Stimulated activated CD8-positive, alpha-beta memory T cell treated with anti-CD3 and anti-CD28 coated beads, Interleukin-15, amount 100 ng/mL, for 4 hours (primary cell): ENCODE data around the gene DNASE2.
"Not testable (repeated sequence)": the region's sequence is repeated elsewhere in the genome, so short reads cannot be mapped to it uniquely, and the experiment has no call there.

ENCODE experiments used
- DNase-seq, 2 donors: peaks; one replicate each; pipeline ENCODE4 v3.0.0-alpha.2; 2020; ENCODE audit warnings: low read depth in 2 of 2

Gene DNASE2, protein sequence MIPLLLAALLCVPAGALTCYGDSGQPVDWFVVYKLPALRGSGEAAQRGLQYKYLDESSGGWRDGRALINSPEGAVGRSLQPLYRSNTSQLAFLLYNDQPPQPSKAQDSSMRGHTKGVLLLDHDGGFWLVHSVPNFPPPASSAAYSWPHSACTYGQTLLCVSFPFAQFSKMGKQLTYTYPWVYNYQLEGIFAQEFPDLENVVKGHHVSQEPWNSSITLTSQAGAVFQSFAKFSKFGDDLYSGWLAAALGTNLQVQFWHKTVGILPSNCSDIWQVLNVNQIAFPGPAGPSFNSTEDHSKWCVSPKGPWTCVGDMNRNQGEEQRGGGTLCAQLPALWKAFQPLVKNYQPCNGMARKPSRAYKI

DNA sequence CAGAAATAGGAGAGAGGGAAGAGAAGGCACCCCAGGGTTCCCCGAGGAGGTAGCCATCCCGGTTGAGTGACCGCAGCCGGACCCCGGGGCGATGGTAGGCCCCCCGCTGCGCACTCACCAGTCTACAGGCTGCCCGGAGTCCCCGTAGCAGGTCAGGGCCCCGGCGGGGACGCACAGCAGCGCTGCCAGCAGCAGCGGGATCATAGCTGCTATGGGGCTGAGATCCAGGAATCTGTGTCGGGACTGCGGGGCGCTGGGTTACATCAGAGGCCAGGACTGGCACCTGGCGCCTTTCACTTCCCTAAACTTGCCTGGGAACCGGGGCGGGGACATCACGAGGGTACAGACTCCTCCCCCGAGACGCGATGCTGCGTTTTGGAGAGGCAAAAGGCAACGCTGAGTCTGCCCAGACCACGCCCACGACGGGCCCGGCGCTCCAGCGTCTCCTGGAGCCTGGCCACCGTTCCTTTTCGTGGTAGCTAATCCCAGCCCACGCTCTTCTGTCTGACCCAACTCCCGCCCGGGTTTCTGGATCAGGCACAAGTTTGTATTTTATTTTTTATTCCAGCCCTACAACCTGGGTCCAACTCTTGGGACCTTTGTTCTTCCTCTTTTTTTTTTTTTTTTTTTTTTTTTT lies at the start of gene DNASE2:
TSS of gene DNASE2 (minus strand) at position 278 of the 637 bp plus-strand sequence. CDS start at position 204, 74 bp downstream.
- DNase-seq: peak; percentile 71 to 78

DNA sequence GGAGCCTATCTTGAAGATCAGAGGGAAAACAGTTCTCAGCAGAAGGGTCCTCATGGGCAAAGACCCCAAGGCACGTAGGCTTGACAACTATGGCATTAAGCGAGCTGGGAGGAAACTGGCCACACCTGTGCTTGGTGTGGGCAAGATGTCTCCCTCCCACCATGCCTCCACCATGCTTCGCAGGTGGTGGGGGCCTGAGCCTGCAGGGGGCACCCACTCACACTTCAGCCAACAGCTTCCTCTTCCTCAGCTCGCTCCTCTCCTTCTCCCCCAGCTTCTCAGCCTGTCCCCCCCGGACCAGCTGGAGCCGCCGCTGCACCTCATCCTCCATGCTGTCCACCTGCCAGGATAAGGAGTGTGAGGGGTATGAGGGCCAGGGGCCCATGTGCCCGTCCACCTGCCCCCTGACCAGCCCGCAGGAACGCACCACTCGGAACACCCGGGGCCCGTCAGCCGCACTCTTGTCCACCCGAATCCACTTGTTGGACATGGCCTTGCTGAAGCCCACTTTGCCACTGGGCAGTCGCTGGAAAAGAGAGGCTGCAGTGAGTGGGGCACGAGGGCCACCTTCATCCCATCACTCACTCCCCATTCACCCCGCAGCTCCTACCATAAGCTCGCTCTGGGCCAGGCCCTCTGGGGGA lies 48.9 kb upstream of the DNASE2 start:
- DNase-seq: no peak

DNA sequence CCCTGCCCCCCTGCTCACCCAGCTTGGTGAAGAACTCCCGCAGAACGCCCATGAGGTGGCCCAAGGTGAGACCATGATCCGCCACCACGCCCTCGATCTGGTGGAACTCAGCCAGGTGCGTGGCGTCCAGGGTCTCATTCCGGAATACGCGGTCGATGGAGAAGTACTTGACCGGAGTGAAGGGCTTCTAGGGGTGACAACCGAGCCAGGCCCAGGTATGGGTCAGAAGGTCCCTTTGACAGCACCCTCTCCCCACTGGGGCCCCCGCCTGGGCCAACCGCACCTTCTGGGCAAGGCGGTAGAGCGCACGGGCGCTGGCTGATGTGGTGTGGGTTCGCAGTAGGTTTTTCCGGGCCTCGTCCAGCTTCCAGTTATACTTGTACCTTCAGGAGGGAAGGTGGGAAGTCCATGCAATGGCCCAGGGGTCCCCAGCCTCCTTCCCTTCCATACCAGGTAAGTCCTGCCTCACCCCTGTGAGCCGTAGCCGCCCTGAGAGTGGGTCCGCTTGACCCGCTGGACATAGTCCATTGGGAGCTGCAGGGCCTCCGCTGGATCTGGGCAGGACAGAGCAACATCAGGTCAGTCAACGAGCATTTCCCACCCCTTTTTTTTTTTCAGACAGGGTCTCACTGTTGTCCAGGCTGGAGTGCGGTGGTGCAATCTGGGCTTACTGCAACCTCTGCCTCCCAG lies 43.5 kb upstream of the DNASE2 start:
- DNase-seq: no peak

DNA sequence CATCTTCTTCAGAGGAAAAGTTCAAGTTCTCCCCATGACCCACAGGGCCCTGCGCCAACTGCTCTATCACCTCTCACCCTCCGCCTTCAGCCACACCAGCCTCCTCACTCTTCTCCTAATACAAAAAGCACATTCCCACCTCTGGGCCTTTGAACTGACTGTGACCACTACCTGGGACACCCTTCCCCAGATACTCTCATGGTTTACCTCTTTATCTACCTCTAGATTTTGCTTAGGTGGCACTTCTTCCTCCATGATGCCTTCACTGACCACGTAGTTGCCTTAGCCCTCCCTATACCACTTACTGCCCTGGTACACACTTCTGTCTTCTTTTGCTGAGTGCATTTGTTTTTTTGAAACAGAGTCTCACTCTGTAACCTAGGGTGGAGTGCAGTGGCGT lies 41.7 kb upstream of the DNASE2 start:
- DNase-seq: no peak

DNA sequence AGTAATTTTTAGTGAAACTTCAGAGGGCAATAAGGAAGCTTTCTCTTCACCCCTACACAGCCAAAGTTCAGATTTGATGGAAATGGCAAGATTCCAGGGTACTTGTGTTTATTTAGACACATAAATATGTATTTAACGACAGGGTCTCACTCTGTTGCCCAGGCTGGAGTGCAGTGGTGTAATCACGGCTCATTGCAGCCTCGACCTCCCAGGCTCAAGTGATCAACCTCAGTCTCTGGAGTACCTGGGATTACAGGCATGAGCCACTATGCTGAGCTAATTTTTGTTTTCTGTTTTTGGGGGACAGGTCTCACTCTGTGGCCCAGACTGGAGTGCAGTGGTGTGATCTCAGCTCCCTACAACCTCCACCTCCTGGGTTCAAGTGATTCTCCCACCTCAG lies 39.8 kb upstream of the DNASE2 start:
- DNase-seq: no peak

DNA sequence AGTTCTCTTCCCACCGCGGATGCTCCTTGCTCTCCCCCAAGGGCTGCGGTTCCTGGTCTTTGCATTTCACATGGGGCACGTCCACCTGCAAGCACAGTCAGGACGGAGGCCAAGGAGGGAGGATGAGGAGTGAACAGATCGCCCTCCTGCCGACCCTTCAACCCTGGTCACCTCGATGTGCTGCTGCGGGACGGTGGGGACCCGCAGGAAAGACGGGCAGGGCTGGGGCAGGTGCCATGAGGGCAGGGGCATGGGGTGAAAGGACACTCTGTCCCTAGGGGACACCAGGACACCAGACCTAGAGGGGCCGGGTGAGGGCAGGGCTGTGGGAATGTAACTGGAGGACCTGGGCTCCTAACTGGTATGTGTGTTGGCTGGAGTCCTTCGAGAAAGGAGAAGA lies 37.0 kb upstream of the DNASE2 start:
- no peak for DNase-seq

DNA sequence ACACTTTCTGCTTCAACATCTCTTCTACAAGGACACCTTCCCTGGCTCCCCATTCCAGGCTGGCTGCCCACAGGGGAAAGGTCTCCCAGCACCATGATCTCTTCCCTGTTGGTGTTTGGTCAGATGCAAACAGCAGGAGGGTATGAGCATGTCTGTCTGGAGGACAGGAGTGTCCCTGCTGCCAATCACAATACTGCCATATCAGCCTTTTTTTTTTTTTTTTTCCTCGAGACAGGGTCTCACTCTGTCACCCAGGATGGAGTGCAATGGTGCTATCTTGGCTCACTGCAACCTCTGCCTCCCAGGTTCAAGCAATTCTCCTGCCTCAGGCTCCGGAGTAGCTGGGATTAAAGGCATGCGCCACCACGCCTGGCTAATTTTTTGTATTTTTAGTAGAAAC lies 34.6 kb upstream of the DNASE2 start:
- not testable (repeated sequence) for DNase-seq

DNA sequence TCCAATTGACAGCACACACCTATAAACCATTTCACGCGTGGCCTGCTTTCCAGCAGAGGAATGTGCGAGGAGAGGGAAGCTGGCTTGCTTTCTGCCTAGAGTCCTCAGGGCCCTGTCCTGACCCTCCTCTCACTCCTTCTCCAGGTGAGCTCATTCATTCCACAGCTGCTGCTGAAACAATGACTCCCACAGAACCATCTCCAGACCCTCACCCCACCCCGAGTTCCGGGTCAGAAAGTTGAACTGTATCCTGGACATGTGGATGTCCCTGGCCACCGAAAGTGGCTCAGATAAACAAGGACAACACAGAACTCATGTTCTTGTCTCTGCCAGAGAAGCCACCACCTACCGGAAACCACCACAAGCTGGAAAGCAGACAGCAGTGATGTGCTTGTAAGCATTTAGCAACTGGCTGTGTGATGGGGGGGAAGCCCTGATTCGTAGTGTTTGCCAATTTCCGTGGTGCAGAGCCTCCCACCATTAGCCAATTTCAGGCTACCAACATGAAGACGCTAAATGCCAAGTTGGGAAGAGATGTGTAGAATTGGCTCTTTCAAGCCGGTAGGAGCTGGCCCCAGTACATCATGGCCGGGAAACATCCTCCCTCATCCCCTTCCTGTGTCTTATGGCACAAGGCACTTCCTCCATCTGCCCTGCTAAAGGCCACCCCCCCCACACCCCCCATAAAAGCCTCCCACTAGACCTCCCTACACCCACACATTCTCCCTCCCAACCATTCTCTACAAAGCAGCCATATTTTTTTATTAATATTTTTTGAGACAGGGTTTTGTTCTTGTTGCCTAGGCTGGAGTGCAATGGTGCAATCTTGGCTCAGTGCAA lies 32.8 kb upstream of the DNASE2 start:
- DNase-seq: peak in 1 of 2 donors; percentile 25

DNA sequence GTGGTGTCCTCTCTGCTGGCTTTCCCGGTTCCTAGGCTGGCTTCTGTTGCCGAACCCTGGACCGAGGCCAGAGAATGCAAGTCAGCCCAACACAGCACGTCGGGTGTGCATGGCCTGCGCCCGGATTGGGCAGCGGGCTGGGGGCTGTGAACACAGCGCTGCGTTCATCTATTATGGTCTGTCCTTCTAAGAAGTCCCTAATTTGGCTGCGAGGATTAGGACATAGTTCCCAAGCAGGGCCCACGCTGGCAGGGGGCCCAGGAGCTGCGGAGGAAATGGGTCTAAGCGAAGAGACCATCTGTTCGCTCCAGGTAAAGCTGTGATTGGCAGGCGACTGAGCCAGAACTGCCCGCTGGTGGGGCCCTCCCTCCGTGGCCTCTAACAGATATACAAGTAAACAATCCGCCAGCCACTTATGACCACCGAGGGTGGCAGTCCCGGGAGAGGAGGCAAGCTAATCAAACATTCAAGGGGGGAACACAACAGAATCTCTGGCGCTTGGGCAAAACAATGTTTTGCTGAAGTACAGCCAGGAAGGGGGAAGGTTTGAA lies 31.8 kb upstream of the DNASE2 start:
- no peak for DNase-seq

DNA sequence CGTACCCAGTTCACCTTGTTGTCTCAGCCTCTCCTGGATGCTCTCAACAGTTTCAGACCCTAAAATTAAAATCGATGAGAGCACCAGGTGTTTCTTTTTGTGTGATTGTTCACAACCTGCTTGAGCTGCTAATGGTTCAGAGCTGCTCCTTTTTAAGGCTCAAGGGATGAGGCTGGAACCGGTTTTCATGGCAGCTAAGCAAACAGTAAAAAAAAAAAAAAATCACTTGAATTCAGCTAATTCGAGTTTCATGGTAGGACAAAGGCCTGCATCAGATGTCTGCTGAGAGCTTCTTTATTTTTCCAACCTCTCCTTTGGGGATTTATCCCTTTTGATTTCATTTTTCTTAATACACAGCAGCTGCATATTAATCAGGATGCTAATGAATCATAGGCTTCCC lies 31.3 kb upstream of the DNASE2 start:
- no peak for DNase-seq

DNA sequence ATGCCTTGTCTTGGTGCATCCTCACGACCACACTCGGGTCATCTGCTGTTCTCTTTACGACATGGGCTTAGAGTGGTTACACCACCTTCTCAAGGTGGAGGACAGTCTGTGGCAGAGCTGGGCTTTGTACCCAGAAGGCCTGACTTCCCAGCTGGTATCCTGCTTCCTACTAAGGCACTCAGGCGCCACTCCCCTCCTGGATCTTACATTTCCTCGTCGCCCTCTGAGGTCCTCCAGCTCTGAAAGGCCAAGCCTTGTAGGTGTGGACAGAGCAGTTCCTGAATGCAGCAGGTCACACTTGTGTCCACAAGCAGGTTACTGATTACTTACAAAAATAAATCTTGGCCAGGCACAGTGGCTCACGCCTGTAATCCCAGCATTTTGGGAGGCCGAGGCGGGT lies 25.9 kb upstream of the DNASE2 start:
- DNase-seq: no peak

DNA sequence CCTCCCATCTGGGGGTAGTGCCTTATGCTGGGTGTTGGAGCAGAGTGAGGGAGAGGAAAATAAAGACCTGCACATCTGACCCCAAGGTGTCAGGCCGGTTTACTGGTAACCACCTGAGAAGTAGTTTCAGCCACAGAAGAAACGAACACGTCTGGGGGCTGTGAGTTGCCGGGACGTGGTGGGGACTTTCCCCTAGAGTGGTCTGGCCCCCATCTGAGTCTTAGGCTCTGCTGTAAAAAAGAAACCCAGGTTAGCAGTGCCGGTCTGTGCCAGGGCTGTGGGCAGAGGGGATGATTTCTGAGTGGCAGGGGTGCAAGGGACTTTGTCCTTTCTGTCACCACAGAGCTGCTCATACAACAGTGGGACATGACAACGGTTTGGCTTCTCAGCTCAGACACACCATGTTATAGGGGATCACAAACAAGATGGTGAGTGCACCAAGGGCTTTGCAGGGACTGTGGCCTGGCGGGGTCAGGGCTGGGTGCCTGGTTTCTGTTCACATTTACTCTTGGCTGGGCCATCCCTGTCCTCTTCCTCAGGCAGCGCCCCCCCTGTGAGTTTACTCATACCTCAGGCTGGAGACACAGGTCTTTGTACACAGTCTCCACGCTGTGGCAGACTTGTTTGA lies 18.8 kb upstream of the DNASE2 start:
- no peak for DNase-seq

DNA sequence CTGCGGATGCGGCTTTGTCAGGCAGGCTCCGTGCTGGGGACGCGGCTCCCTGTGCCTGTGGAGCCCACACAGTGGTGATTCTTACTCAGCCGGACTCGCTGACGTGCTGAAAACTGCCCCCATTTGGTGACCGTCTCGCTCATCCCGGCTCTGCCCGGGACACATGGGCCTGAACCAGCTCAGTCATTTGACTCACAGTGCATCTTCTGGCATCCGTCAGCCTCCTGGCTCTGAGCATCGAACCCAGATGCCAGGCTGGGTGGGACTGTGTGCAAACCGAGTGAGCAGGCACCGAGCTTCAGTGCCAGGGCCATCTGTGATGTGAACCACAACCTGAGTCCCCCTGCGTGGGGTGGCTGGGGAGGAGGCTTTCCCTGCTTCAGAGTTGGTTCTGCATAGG lies 15.2 kb upstream of the DNASE2 start:
- DNase-seq: no peak

DNA sequence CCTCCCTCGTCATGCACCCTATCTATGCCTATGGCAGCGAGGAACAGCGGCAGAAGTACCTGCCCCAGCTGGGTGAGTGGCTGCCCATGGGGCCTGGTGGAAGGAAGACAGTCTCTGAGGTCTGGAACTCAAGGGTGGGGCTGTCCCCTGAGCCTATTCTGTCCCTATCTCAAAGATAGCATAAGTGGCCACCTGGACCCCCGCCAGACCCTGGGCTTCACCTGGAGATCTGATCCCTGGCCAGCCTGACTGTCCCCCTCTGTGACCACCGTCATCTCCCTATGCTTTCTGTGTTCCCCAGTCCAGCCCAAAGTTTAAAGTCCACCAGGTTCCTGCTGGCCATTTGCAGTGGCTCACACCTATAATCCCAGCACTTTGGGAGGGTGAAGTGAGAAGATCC lies 12.3 kb upstream of the DNASE2 start:
- no peak for DNase-seq

DNA sequence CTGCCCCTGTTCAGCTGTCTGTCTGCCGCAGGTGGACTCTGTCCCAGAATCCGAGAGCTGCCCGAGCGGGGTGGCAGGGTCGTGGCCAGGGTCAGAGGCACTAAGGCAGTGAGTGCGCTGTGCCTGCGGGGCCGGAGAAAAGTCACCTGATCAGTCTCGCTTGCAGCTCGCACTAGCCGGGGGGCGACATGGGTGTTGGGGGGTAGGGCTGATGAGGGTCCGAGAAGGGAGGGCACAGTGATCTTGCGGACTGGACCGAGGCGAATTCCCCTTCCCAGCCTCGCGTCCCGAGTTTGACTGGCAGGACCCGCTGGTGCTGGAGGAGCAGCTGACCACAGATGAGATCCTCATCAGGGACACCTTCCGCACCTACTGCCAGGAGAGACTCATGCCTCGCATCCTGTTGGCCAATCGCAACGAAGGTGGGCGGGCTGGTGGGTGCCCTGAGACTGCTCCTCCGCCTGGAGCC lies 10.3 kb upstream of the DNASE2 start:
- no peak for DNase-seq

DNA sequence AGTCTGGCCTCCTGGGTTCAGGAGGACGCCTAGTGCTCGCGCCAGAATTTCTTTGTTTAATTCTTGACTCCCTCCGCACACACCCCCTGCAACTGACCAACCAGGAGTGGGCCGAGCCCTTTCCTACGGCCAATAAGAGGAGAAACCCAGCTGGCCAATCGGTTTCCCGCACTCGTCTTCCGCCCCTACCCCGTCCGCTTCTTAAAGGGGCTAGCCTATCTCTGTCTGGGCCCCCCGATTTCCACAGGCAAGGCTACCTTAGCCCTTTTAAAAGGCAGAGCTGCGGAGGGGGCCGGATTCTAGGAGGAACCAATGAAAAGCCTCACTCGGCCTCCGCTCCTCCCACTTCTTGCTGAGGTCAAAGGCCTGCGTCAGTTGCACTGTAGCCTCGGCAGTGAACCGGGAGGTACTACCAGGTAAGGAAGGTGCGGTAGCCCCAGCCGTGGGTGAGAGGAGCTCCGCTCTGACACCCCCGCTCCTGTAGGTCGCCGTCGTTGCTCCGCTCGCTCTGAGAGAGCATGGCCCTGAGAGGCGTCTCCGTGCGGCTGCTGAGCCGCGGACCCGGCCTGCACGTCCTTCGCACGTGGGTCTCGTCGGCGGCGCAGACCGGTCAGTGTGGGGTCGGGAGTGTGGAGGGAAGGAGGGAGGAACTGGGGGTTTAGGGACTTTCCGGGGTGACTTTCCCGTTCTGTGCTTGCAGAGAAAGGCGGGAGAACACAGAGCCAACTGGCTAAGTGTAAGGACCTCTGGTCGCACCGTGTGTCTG lies 9.7 kb upstream of the DNASE2 start, which contains the start of gene GCDH:
TSS of gene GCDH (plus strand) at position 374 of the 766 bp plus-strand sequence. CDS start at position 519, 145 bp downstream.
- DNase-seq: peak; percentile 90 to 96

DNA sequence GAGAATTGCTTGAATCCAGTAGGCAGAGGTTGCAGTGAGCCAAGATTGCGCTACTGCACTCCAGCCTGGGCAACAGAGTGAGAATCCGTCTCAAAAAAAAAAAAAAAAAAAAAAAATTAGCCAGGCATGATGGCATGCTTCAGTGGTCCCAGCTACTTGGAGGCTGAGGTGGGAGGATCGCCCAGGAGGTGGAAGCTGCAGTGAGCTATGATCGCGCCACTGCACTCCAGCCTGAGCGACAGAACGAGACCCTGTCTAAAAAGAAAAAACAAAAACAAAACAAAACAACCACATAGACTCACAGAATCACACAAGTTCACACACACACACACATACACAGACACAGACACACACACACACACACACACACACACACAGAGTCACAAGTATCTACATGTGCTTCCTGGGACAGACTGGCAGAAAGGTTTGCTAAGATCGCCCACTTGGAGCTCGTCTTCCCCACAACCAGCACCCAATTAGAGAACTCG lies 9.1 kb upstream of the DNASE2 start:
- DNase-seq: not testable (repeated sequence)

DNA sequence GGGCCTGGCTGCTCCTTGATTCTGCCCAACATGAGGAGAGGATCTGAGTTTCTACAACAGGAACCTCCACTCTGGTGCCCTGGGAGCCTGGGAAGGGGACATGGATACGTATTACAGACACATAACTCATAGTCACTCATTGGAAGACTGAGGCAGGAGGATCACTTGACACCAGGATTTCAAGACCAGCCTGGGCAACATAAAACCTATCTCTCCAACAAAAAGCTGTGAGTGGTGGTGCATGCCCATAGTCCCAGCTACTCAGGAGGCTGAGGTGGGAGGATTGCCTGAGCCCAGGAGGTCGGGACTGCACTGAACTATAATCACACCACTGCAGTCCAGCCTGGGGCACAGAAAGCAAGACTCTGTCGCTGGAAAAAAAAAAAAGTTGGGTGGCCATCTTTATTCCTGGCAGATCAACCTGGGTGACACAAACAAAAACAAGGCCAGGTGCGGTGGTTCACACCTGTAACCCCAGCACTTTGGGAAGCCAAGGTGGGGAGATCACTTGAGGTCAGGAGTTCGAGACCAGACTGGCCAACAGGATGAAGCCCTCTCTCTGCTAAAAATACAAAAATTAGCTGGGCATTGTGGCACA lies 6.9 kb upstream of the DNASE2 start:
- DNase-seq: no peak
